C1 segment of cervical spinal cord (tissue), 14 donors: ENCODE results near the gene EFCAB8.
"Not testable (repeated sequence)": the region's sequence is repeated elsewhere in the genome, so short reads cannot be mapped to it uniquely, and the experiment has no call there.

Experiments used
- DNase-seq, 14 donors: peaks; one replicate each; lab custom pipeline; 2025; lab: John Stamatoyannopoulos, UW

Gene EFCAB8

GRCh38 chr20:32958574-32958973, 99.9 kb downstream of the EFCAB8 start:
- DNase-seq = no peak

GRCh38 chr20:32959351-32960221, 100.9 kb downstream of the EFCAB8 start:
- no peak for DNase-seq

- DNase-seq = no peak
Measured at GRCh38 chr20:32960222-32960518, 101.4 kb downstream of the EFCAB8 start.

- no peak for DNase-seq
Measured at GRCh38 chr20:32960849-32961731, 102.4 kb downstream of the EFCAB8 start.

GRCh38 chr20:32962053-32962452, 103.3 kb downstream of the EFCAB8 start:
- DNase-seq = no peak

GRCh38 chr20:32962646-32963045, 103.9 kb downstream of the EFCAB8 start:
- DNase-seq = not testable (repeated sequence)

- DNase-seq = no peak
Measured at GRCh38 chr20:32963176-32963575, 104.5 kb downstream of the EFCAB8 start.

- no peak for DNase-seq
Measured at GRCh38 chr20:32964575-32964974, 105.9 kb downstream of the EFCAB8 start.

- DNase-seq = no peak
Measured at GRCh38 chr20:32965115-32965514, 106.4 kb downstream of the EFCAB8 start.

GRCh38 chr20:32965581-32966373, 107.1 kb downstream of the EFCAB8 start:
- DNase-seq = no peak

GRCh38 chr20:32966382-32966781, 107.7 kb downstream of the EFCAB8 start:
- DNase-seq = no peak

- DNase-seq = no peak
Measured at GRCh38 chr20:32966881-32967781, 108.4 kb downstream of the EFCAB8 start.

- DNase-seq = no peak
Measured at GRCh38 chr20:32967961-32968457, 109.3 kb downstream of the EFCAB8 start.

GRCh38 chr20:32968478-32969241, 109.9 kb downstream of the EFCAB8 start:
- DNase-seq = no peak

- no peak for DNase-seq
Measured at GRCh38 chr20:32969356-32970114, 110.8 kb downstream of the EFCAB8 start.

- DNase-seq = no peak
Measured at GRCh38 chr20:32970115-32970972, 111.6 kb downstream of the EFCAB8 start.

- DNase-seq = no peak
Measured at GRCh38 chr20:32970973-32971300, 112.2 kb downstream of the EFCAB8 start.

GRCh38 chr20:32971703-32972161, 113.0 kb downstream of the EFCAB8 start:
- no peak for DNase-seq
